Measurements from ENCODE around the gene SEC23IP.

DNA sequence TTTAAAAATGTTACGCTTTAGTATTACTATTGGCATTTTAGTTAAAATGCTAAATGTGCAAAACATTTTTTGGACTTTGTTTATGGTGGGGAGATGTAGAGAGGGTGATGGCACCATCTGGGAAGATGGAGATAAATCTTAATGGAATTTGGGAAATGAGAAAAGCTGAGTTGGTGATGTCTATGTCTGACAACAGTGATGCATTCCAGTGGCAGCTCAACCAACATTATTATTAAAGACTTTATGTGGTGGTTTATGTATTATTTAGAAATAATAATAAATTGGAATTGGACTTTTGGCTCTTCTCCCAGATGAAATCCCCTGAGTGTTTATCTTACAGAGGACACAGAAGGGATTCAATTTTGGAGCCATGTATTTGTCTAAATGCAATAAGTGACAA, 77.6 kb downstream of the SEC23IP start:
- TF ChIP-seq CTCF (IDR thresholded peaks at IDR 0.05), result no peak
- TF ChIP-seq POLR2AphosphoS5 (IDR thresholded peaks at IDR 0.05), result no peak
- no peak for TF ChIP-seq POLR2A (IDR thresholded peaks at IDR 0.05)

All from prostate gland (tissue), 2 donors.